ENCODE measurements around the gene ALLC.

GRCh38 chr2:3706892-3707291 is 48.9 kb downstream of the ALLC start:
- TF ChIP-seq CTCF (conservative IDR thresholded peaks at IDR 0.05 in 1 of 2, IDR thresholded peaks at IDR 0.05 in 1 of 2; ENCODE audit: low read depth in 1 of 2, low read length in 2 of 2) = no peak
- TF ChIP-seq EZH2 (IDR thresholded peaks at IDR 0.05; ENCODE audit: low read length, missing control alignments) = no peak
